Fibroblast of pulmonary artery (primary cell): ENCODE data around the gene ESYT1.

ENCODE experiments used
- DNase-seq: peaks from one replicate; pipeline ENCODE4 v3.0.0-alpha.2; 2010; ENCODE audit warnings: low read depth
- H3K4me3 ChIP-seq: replicated peaks from 2 replicates; pipeline ENCODE4 v1.5.1; 2011; ENCODE audit warnings: low read depth, mild to moderate bottlenecking, control low read depth, low read length, moderate library complexity
- TF ChIP-seq, protein P1 (sequence below): IDR thresholded peaks from 2 replicates; pipeline ENCODE4 v1.5.1; 2011; ENCODE audit warnings: mild to moderate bottlenecking, control low read depth, low read length, inconsistent platforms; ENCODE audit errors: missing control alignments

Gene ESYT1

DNA sequence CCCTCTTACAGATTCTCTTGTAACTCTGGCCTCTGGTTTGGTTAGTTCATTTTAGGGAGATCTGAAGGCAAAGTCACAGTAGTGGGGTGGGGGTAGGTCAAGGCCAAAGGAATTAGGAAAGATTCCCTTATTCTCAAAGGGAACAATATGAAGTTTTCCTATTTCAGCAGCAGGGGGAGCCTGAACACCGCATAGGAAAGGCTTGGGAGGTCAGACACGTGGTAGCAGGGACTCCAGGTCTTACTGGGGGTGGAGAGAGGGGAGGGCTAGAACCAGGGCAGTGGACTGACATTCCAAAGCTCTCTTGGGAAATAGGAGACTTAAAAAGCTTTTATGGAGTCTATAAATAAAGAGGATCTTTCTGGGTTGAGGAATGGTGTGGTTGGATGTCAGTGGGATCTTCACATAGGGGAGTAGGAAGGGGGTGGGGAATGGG is 8.7 kb upstream of the ESYT1 start:
- DNase-seq: peak; percentile 97
- TF ChIP-seq, protein P1, sequence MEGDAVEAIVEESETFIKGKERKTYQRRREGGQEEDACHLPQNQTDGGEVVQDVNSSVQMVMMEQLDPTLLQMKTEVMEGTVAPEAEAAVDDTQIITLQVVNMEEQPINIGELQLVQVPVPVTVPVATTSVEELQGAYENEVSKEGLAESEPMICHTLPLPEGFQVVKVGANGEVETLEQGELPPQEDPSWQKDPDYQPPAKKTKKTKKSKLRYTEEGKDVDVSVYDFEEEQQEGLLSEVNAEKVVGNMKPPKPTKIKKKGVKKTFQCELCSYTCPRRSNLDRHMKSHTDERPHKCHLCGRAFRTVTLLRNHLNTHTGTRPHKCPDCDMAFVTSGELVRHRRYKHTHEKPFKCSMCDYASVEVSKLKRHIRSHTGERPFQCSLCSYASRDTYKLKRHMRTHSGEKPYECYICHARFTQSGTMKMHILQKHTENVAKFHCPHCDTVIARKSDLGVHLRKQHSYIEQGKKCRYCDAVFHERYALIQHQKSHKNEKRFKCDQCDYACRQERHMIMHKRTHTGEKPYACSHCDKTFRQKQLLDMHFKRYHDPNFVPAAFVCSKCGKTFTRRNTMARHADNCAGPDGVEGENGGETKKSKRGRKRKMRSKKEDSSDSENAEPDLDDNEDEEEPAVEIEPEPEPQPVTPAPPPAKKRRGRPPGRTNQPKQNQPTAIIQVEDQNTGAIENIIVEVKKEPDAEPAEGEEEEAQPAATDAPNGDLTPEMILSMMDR: peak; percentile 82
- peak overlapping the region; percentile 92 for H3K4me3 ChIP-seq

DNA sequence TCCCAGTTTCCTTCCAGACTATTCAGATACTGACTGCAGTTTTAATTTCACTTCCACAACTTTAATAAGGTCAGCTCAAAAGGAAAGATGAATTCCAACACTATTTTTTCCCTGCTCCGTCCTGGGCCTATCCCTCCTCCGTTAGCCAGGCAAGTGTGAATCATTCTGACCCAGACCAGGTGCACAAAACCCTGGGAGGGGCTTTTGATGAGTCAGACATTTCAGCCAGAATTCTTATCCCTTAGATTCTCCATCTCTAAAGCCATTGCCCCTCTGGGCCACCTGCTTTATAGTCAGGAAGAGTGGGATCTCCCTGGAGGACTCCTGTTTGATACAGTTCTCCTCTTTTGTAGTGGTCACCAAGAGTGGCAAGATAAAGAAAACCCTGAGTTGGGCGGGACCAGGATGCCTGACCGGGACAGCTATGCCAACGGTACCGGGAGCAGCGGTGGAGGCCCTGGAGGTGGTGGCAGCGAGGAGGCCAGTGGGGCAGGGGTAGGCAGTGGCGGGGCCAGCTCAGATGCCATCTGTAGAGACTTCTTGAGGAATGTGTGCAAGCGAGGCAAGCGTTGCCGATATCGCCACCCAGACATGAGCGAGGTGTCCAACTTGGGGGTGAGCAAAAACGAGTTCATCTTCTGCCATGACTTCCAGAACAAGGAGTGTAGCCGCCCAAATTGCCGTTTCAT is 7.8 kb upstream of the ESYT1 start:
- no peak overlapping the region for H3K4me3 ChIP-seq
- DNase-seq: no peak
- TF ChIP-seq, protein P1: no peak

DNA sequence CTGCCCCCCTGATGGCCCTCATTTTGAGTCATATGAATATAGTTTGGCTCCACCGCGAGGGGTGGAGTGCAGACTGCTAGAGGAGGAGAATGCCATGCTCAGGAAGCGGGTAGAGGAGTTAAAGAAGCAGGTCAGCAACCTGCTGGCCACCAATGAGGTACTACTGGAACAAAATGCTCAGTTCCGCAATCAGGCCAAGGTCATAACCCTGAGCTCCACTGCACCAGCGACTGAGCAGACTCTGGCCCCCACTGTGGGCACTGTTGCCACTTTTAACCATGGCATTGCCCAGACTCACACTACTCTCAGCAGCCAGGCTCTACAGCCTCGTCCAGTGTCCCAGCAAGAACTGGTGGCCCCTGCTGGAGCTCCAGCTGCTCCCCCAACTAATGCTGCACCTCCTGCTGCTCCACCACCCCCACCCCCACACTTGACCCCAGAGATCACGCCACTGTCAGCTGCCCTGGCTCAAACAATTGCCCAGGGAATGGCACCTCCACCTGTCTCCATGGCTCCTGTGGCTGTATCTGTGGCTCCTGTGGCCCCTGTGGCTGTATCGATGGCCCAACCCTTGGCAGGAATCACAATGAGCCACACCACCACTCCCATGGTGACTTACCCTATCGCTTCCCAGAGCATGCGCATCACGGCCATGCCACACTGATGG is 6.7 kb upstream of the ESYT1 start:
- H3K4me3 ChIP-seq: no peak overlapping the region
- TF ChIP-seq, protein P1: no peak
- DNase-seq: no peak

DNA sequence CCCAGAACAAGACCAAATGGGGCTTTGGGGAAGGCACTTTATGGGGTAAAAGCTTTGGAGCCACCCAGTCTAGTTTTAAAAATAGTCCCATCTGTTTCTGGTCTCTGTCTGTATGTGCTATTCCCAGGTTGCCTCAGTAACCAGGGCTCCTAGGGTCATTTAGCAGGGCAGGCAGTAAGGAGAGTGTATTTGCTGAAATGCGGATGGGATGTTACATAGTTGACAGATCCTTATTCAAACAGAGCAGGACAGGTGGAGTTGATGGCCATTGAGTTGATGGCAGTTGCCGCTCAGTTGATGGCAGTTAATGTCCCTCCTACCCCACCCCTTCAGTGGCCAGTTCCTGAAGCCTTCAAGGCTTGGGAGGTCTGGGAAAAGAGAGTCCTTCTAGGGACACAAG is 5.4 kb upstream of the ESYT1 start:
- DNase-seq: no peak
- TF ChIP-seq, protein P1: no peak
- no peak overlapping the region for H3K4me3 ChIP-seq

DNA sequence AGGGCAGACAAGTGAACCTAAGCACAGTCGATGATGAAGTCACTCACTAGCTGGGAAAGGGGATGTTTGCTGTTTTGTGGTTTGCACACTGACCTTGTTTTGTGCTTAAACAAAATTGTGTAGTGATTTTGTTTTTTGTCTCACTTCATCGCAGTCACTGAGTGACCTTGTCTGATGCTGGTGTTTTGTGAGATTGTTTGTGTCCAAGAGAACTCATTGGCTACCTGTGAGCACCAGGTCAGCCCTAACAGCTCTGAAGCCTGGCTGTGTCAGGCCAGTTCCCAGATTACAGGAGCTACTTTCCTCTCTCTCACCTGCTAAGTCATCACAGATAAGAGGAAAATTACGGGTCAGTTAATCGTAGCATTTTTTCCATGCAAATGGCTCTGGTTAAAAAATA is 3.9 kb upstream of the ESYT1 start:
- TF ChIP-seq, protein P1: no peak
- DNase-seq: no peak
- H3K4me3 ChIP-seq: no peak overlapping the region

DNA sequence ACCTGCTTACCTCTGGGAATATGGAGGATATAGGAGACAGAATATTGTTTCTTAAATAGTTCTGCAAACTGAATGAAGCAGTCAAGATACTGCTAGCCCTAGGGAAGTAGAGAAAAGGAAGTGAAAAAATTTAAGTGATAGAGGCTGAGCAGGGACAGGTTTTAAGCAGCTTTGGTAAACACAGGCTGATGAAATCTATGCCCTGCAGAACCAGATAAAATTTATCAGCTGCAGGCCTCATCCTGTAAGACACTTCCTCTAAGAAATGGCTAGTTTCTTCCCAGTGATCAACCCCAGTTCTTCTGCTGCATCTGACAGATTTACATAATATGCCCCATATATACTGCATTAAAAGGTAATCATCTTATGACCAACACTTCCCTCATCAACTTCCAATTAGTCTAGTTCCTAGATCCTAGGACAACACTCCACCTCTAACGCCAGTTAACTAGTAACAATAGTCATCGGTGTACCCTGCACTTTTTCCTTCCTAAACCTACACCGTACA is 1.3 kb upstream of the ESYT1 start:
- no peak for DNase-seq
- H3K4me3 ChIP-seq: no peak overlapping the region
- TF ChIP-seq, protein P1: no peak
